Thymus (tissue), 11 donors: ENCODE measurements around the gene FAM168A. TPM values are rescaled to one million over a fixed set of nuclear protein-coding genes. Genes with fewer than 3 reads are reported as not detected.

ENCODE experiments used
- DNase-seq, 9 donors: peaks; one replicate each; pipeline ENCODE4 v3.0.0-alpha.2; 2013; ENCODE audit warnings: low spot score in 9 of 9, low read depth in 6 of 9, missing footprints in 1 of 9
- H3K27ac ChIP-seq, 2 donors: one replicate each; pipeline ENCODE4 v1.5.1; 2013; ENCODE audit warnings: control low read depth in 1 of 2, low read depth in 1 of 2, low read length in 1 of 2, mild to moderate bottlenecking in 1 of 2, moderate library complexity in 1 of 2
- H3K27me3 ChIP-seq, 2 donors: one replicate each; pipeline ENCODE4 v1.5.1; 2013; ENCODE audit warnings: low read length in 1 of 2; ENCODE audit not compliant: control insufficient read depth in 2 of 2, insufficient read depth in 1 of 2
- H3K36me3 ChIP-seq, 2 donors: one replicate each; pipeline ENCODE4 v1.5.1; 2013; ENCODE audit warnings: low read length in 1 of 2, mild to moderate bottlenecking in 1 of 2, moderate library complexity in 1 of 2; ENCODE audit not compliant: control insufficient read depth in 2 of 2, insufficient read depth in 2 of 2
- H3K4me1 ChIP-seq, 2 donors: one replicate each; pipeline ENCODE4 v1.5.1; 2013; ENCODE audit warnings: low read length in 2 of 2; ENCODE audit not compliant: control insufficient read depth in 2 of 2, insufficient read depth in 2 of 2
- H3K4me3 ChIP-seq, 2 donors: one replicate each; pipeline ENCODE4 v1.5.1; 2013; ENCODE audit warnings: low read length in 2 of 2, control low read depth in 1 of 2, mild to moderate bottlenecking in 1 of 2
- H3K9me3 ChIP-seq, 2 donors: one replicate each; pipeline ENCODE4 v1.5.1; 2013; ENCODE audit warnings: low read length in 1 of 2, mild to moderate bottlenecking in 1 of 2; ENCODE audit not compliant: control insufficient read depth in 2 of 2, insufficient read depth in 1 of 2
- WGBS: extraction: QIAGEN DNeasy Blood & Tissue Kit; methylation state at CpG from one replicate; pipeline ENCODE4 v1.1.7; 2013; 5-methylcytosine and 5-hydroxymethylcytosine counted together
- polyA plus RNA-seq: library from polyadenylated mRNA; stranded (reverse); fragments of 200-250 nt; gene quantifications from one replicate; pipeline ENCODE4 v1.2.3, GENCODE V29; 2013
- total RNA-seq: library from RNA; stranded (reverse); fragments of 120-200 nt; gene quantifications from one replicate; pipeline ENCODE4 v1.2.4, GENCODE V29; 2013
- donor health status: healthy.

The FAM168A gene
- total and polyA plus RNA-seq, 2 donors: 6.8 to 9.7 TPM

GRCh38 chr11:73553266-73553665 is 44.6 kb downstream of the FAM168A start:
- WGBS: 98% methylated on average over 2 of the region's 2 CpGs
- Histone ChIP-seq H3K27ac (no peak overlapping the region), H3K4me1 (no peaks in the 10 kb centered on the region), H3K9me3 (no peaks in the 10 kb centered on the region), H3K36me3 (no peaks in the 10 kb centered on the region), H3K27me3 (no peaks in the 10 kb centered on the region), H3K4me3 (no peak overlapping the region)
- DNase-seq: no peak

GRCh38 chr11:73551677-73552076 is 46.2 kb downstream of the FAM168A start:
- Histone ChIP-seq H3K27me3 (no peaks in the 10 kb centered on the region), H3K36me3 (no peaks in the 10 kb centered on the region), H3K9me3 (no peaks in the 10 kb centered on the region), H3K27ac (no peak overlapping the region), H3K4me1 (no peaks in the 10 kb centered on the region), H3K4me3 (no peak overlapping the region)
- 100% methylated on average over 1 of the region's 1 CpG for WGBS
- no peak for DNase-seq

DNA sequence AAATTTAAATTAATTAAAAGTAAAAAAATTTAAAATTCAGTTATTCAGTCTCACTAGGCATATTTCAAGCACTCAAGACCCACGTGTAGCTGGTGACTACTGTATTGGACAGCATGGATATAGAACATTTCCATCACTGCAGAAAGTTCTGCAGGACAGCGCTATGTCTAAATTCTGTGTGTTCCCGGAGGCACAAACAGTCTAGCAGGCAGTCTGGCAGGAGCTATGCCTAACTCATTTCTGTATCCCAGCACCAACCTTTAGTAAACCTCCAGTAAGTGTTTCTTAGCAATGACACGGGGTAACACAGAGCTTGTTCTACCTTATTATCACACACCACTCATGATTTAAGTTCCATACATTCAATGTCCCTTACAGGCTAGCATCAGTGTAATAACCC is 48.5 kb downstream of the FAM168A start:
- H3K27ac ChIP-seq: no peak overlapping the region
- no peaks in the 10 kb centered on the region for H3K27me3 ChIP-seq
- 84% methylated on average over 4 of the region's 4 CpGs for WGBS
- no peak for DNase-seq
- H3K36me3 ChIP-seq: no peaks in the 10 kb centered on the region
- no peaks in the 10 kb centered on the region for H3K4me1 ChIP-seq
- no peaks in the 10 kb centered on the region for H3K9me3 ChIP-seq
- H3K4me3 ChIP-seq: no peak overlapping the region

- Histone ChIP-seq H3K27ac (no peak overlapping the region), H3K4me3 (no peak overlapping the region), H3K9me3 (no peaks in the 10 kb centered on the region), H3K36me3 (no peaks in the 10 kb centered on the region), H3K27me3 (no peaks in the 10 kb centered on the region), H3K4me1 (no peaks in the 10 kb centered on the region)
- 100% methylated on average over 2 of the region's 2 CpGs for WGBS
- no peak for DNase-seq
Measured at GRCh38 chr11:73547706-73548595, 50.0 kb downstream of the FAM168A start.

- Histone ChIP-seq H3K4me3 (no peak overlapping the region), H3K36me3 (no peaks in the 10 kb centered on the region), H3K27me3 (no peaks in the 10 kb centered on the region), H3K27ac (no peak overlapping the region), H3K4me1 (peaks cover 14 to 15% of the 10 kb centered on the region in 2 donors), H3K9me3 (no peaks in the 10 kb centered on the region)
- DNase-seq: no peak
- 95% methylated on average over 1 of the region's 1 CpG for WGBS
Measured at GRCh38 chr11:73542175-73542574, 55.7 kb downstream of the FAM168A start.

DNA sequence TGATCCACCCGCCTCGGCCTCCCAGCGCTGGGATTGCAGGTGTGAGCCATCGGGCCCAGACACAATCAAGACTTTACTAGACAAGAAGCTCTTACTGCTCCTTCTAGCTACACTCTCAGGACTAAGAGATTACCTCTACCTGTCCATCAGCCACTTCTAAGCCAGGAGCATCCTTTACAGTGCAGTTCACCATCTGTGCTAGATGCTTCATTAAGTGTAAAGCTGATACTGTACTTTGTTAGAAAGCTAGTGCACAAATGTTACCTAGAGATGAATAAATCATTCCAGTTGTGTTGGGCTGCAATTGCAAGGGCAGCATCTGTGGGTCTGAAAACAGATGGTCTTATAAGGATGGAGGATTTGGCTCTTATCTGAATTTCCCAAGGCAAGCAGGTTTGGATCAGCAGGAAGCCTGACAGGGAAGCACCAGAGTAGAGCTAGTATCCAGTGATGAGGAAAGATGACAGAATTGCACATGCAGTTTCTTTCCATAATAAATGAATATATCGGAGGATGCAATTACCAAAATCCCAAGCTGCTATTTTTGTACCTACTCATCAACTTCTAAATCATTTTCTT is 58.3 kb downstream of the FAM168A start:
- DNase-seq: no peak
- Histone ChIP-seq H3K27me3 (no peaks in the 10 kb centered on the region), H3K4me1 (peaks cover 14 to 15% of the 10 kb centered on the region in 2 donors), H3K4me3 (no peak overlapping the region), H3K36me3 (no peaks in the 10 kb centered on the region), H3K27ac (no peak overlapping the region), H3K9me3 (no peaks in the 10 kb centered on the region)
- 98% methylated on average over 5 of the region's 5 CpGs for WGBS

DNA sequence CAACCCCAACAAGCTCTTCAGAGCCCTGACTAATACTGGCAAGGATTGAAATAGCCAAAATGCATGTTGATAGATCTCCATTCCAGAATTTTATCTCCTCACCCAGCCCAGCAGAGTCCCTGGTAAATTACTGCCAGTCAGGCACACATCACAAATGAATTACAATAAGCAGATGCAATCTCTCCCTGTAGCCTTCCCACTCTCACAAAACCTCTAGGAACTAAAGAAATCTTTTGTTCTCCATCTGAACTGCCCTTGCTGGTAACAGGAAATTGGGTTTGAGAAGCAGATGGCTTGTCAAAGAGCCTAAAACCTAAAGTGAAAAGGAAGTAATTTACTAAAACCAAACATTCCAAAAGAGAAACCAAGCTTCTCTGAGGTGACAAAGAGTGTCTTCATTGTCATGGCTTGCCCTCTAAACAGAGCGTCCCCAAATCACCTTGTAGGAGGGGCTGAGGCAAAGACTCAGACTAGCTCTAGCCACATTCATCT is 59.5 kb downstream of the FAM168A start:
- 3% methylated on average over 1 of the region's 1 CpG for WGBS
- H3K27ac ChIP-seq: peak overlapping the region; percentile 36 to 80
- H3K4me3 ChIP-seq: no peak overlapping the region
- H3K9me3 ChIP-seq: no peaks in the 10 kb centered on the region
- no peaks in the 10 kb centered on the region for H3K36me3 ChIP-seq
- no peaks in the 10 kb centered on the region for H3K27me3 ChIP-seq
- H3K4me1 ChIP-seq: peaks cover 14 to 15% of the 10 kb centered on the region in 2 donors
- peak in 7 of 9 donors; percentile 20 to 68 (median 24) for DNase-seq

GRCh38 chr11:73537969-73538368 is 59.9 kb downstream of the FAM168A start:
- no peak for DNase-seq
- Histone ChIP-seq H3K27ac (peak overlapping the region; percentile 36 to 80), H3K27me3 (no peaks in the 10 kb centered on the region), H3K9me3 (no peaks in the 10 kb centered on the region), H3K4me1 (peaks cover 14 to 15% of the 10 kb centered on the region in 2 donors), H3K36me3 (no peaks in the 10 kb centered on the region), H3K4me3 (no peak overlapping the region)

DNA sequence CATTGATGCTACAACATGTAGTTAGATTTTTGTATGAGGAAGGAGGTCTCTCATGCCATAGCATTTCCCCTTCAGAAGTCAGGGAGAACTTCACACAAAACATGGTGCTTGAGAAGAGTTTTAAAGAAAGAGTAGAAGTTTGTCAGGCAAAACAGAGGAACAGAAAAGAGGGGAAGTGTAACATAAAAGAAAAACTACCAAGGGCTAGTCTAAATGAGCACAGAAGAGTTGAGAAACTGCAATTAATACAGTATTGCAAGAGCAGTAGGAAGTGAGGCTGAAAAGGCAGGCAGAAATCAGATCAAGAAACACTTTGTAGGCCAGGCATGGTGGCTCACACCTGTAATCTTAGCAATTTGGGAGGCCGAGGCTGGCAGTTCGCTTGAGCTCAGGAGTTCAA is 61.0 kb downstream of the FAM168A start:
- Histone ChIP-seq H3K9me3 (no peaks in the 10 kb centered on the region), H3K4me1 (peaks cover 14 to 15% of the 10 kb centered on the region in 2 donors), H3K36me3 (no peaks in the 10 kb centered on the region), H3K4me3 (no peak overlapping the region), H3K27ac (no peak overlapping the region), H3K27me3 (no peaks in the 10 kb centered on the region)
- 95% methylated on average over 2 of the region's 2 CpGs for WGBS
- DNase-seq: no peak
